Endothelial cell of umbilical vein (primary cell): ENCODE measurements around the gene PRR36. TPM values are rescaled to one million over a fixed set of nuclear protein-coding genes. Genes with fewer than 3 reads are reported as not detected.
A peak's percentile ranks its signal among the peaks of the same experiment; 100 is the strongest.

Experiments used
- Bru-seq: library from RNA; stranded (reverse); fragments of 400-500 nt; gene quantifications from one replicate; lab custom pipeline; 2021; lab: Mats Ljungman, UMichigan
- BruChase-seq, 2 experiments: library from RNA; stranded (reverse); fragments of 400-500 nt; gene quantifications; one replicate each; lab custom pipeline; 2021; lab: Mats Ljungman, UMichigan
- BruUV-seq: library from RNA; stranded (reverse); fragments of 400-500 nt; replicated peaks from 2 replicates; lab custom pipeline; 2021; lab: Mats Ljungman, UMichigan
- CTCF ChIA-PET: fragments of 300-600, 350-600 bp; sonication (Branson Sonifier 250); formaldehyde crosslinking; loops from one replicate; lab custom pipeline; 2021; ENCODE audit warnings: antibody characterized with exemption, inconsistent platforms; lab: Charles Lee
- POLR2A ChIA-PET: fragments of 300-600, 350-600 bp; sonication (Branson Sonifier 250); formaldehyde crosslinking; loops from one replicate; lab custom pipeline; 2021; ENCODE audit warnings: antibody characterized with exemption, inconsistent platforms; lab: Charles Lee
- DNase-seq: peaks from one replicate; pipeline ENCODE4 v3.0.0-alpha.2; 2011; ENCODE audit warnings: low read depth, low spot score
- FAIRE-seq: peaks from 2 replicates; lab custom pipeline; 2011; peaks lifted over from hg19 to GRCh38; lab: Jason Lieb, UNC
- H2AFZ ChIP-seq: 2 replicates; pipeline ENCODE4 v1.6.0; 2012; ENCODE audit warnings: low read depth, low read length, control low read depth, inconsistent platforms
- H3K27ac ChIP-seq: 2 replicates; pipeline ENCODE4 v1.5.1; 2011; ENCODE audit warnings: low read depth, mild to moderate bottlenecking, control low read depth, low read length, moderate library complexity; ENCODE audit not compliant: insufficient read depth
- H3K27me3 ChIP-seq, 2 experiments: 2 replicates each; pipeline versions ENCODE4 v1.6.0 to v1.6.1; 2011; ENCODE audit warnings: low read length in 2 of 2, mixed read lengths in 1 of 2; ENCODE audit not compliant: control insufficient read depth in 2 of 2, insufficient read depth in 2 of 2
- H3K36me3 ChIP-seq, 2 experiments: 2 replicates in 1 of 2; 3 replicates in 1 of 2; pipeline ENCODE4 v1.5.1; 2011; ENCODE audit warnings: low read length in 2 of 2, mild to moderate bottlenecking in 1 of 2, moderate library complexity in 1 of 2; ENCODE audit not compliant: control insufficient read depth in 2 of 2, insufficient read depth in 2 of 2; ENCODE audit errors: extremely low read depth in 1 of 2
- H3K4me1 ChIP-seq: 3 replicates; pipeline ENCODE4 v1.5.1; 2011; ENCODE audit warnings: mild to moderate bottlenecking, low read length; ENCODE audit not compliant: control insufficient read depth, insufficient read depth; ENCODE audit errors: extremely low read depth
- H3K4me2 ChIP-seq: 2 replicates; pipeline ENCODE4 v1.6.1; 2011; ENCODE audit warnings: low read length, control low read depth, mixed read lengths; ENCODE audit not compliant: insufficient read depth
- H3K4me3 ChIP-seq, 3 experiments: fragments of 200-600 bp in 1 of 3; sonication (generic), shearing (Covaris generic) in 1 of 3; replicated peaks in 1 of 3; 2 replicates each; pipeline ENCODE4 v1.5.1; 2011 to 2016; ENCODE audit warnings: control low read depth in 3 of 3, low read length in 3 of 3, mild to moderate bottlenecking in 2 of 3, inconsistent platforms in 1 of 3, low read depth in 1 of 3, moderate library complexity in 1 of 3; ENCODE audit not compliant: insufficient read depth in 1 of 3
- H3K79me2 ChIP-seq: 2 replicates; pipeline ENCODE4 v1.6.0; 2012; ENCODE audit warnings: low read length, inconsistent platforms; ENCODE audit not compliant: control insufficient read depth, insufficient read depth
- H3K9ac ChIP-seq: replicated peaks from 2 replicates; pipeline ENCODE3; 2011; ENCODE audit warnings: low read length, control low read depth; ENCODE audit not compliant: insufficient read depth; ENCODE audit errors: extremely low read depth
- H3K9me1 ChIP-seq: replicated peaks from 3 replicates; pipeline ENCODE4 v1.6.0; 2011; ENCODE audit warnings: mild to moderate bottlenecking, low read length; ENCODE audit not compliant: control insufficient read depth, insufficient read depth; ENCODE audit errors: extremely low read depth
- H3K9me3 ChIP-seq: replicated peaks from 2 replicates; pipeline ENCODE4 v1.5.1; 2012; ENCODE audit warnings: low read length, inconsistent platforms; ENCODE audit not compliant: control insufficient read depth, insufficient read depth
- H4K20me1 ChIP-seq: replicated peaks from 2 replicates; pipeline ENCODE3; 2011; ENCODE audit warnings: mild to moderate bottlenecking, low read length; ENCODE audit not compliant: control insufficient read depth, insufficient read depth; ENCODE audit errors: extremely low read depth
- EZH2 ChIP-seq: IDR thresholded peaks from 2 replicates; pipeline ENCODE4 v1.6.1; 2012; ENCODE audit warnings: borderline replicate concordance, low read depth, mild to moderate bottlenecking, moderate library complexity, low read length, inconsistent platforms; ENCODE audit not compliant: severe bottlenecking
- dilution Hi-C: fragments of 300-500 bp; cut with MboI; formaldehyde crosslinking; loops from one replicate; pipeline ENCODE4 v1.15.0; 2019; ENCODE audit warnings: low sequenced_read_pairs; ENCODE audit not compliant: extremely low pct_ligation_motif_present
- intact Hi-C: fragments of 100-400 bp; cut with micrococcal nuclease; formaldehyde crosslinking; loops from one replicate; pipeline ENCODE4 v1.10.0; 2022
- long read RNA-seq: library from polyadenylated mRNA; stranded (forward); transcript quantifications from one replicate; pipeline ENCODE4 v2.0.0, GENCODE V29; 2021
- polyA minus RNA-seq, 3 experiments: library from RNA; depleted of rRNA, polyadenylated mRNA; stranded (reverse); fragments of >200 nt; gene quantifications; 1 replicate in 1 of 3; 2 replicates in 2 of 3; pipeline ENCODE4 v1.2.3, GENCODE V29; 2011
- polyA plus RNA-seq, 4 experiments: library from polyadenylated mRNA; depleted of rRNA in 3 of 4; stranded (reverse) in 3 of 4; unstranded in 1 of 4; fragments of >200 nt; gene quantifications; 2 replicates each; pipeline versions ENCODE4 v1.2.1 to v1.2.3, GENCODE V29; 2011 to 2012; ENCODE audit warnings: missing spikeins in 1 of 4
- total RNA-seq: library from RNA; stranded (reverse); gene quantifications from 2 replicates; pipeline ENCODE4 v1.2.3, GENCODE V29; 2021
- TF ChIP-seq, protein P1 (sequence below): IDR thresholded peaks from 2 replicates; pipeline ENCODE4 v1.6.1; 2011; ENCODE audit not compliant: insufficient read depth, insufficient read length

Gene PRR36
- total RNA-seq (not detected in 2 replicates), polyA plus RNA-seq (0.05 TPM in 1 of 2 replicates, not detected in the other), polyA minus RNA-seq (not detected in 2 replicates), Bru-seq, nascent RNA (not detected), BruChase-seq, experiment 1, labeled RNA remaining after a 6-hour chase (not detected), BruChase-seq, experiment 2, labeled RNA remaining after a 2-hour chase (not detected)
- polyA plus RNA-seq (2011; cell fraction: cytosol; rRNA removed): 0.01 TPM in 1 of 2 replicates, not detected in the other
- 0.03 TPM in 1 of 2 replicates, not detected in the other for polyA plus RNA-seq (2011; cell fraction: nucleus; rRNA removed)
- polyA plus RNA-seq (2012): 0.05 TPM in 1 of 2 replicates, not detected in the other
- polyA minus RNA-seq (2011; cell fraction: cytosol; rRNA and poly(A)+ RNA removed): not detected
- polyA minus RNA-seq (2011; cell fraction: nucleus; rRNA and poly(A)+ RNA removed): not detected in 2 replicates
- long read RNA-seq: 0 reads

DNA sequence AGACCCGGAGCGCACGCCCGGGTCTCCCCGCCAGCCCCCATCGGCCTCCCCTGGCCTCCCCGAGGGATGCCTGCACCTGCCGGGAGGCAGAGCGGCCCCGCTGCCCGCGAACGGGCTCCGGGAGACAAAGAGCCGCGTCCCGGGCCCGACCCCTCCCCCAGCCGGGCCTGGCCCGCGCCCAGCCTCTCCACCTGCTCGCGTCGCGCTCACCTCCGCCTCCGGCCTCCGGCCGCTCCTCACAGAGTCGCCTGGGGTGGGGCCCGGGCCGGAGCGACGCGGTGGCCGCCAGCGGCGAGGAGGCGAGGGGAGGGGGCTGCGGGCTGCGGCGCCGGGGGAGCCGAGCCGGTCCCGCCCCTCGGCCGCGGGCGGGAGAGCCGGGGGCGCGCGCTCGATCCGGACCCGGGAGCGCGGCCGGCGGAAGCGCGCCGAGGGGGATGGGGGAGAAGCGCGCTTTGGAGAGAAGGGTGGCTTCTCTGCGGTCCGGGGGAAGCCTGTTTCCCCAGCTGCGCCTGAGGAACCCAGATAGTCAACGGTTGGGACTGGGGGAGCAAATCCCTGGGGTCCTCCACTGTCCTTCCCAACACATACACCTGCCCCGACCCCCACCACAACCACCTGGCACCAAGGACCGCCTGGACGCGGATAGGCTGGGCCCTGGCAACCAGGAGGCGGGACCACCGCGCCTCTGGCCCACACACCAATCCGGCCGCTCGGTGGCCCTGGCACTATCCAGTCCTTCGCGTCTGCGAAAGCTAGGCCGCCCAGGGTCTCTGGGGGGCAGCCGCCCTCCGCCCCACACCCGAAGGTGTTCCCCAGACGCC, at the start of gene PRR36:
Gene PRR36 (minus strand): TSS at position 315 of the 821 bp plus-strand sequence. CDS start 701 bp downstream, outside the sequence.
- peaks cover 11 to 25% of the 10 kb centered on the region in 2 experiments for H3K27me3 ChIP-seq
- ChIA-PET POLR2A (interaction anchor here (0.6 kb wide), 1 partner anchor 473 kb away, joined by 3 read pairs; no protein-coding TSS in a partner anchor), CTCF (interaction anchor here (1.0 kb wide), 2 partner anchors 11 to 13 kb away, joined by 3 read pairs; no protein-coding TSS in a partner anchor)
- no peaks in the 10 kb centered on the region for H3K36me3 ChIP-seq
- dilution Hi-C loops (no loop called here), intact Hi-C loops (loop anchor here (5.0 kb wide), 1 partner anchor 42 kb away; the partner anchor contains the start of gene EVI5L)
- no TSS peak for BruUV-seq
- peak within 1 kb of the TSS in 1 of 3 experiments; percentile 6 for H3K4me3 ChIP-seq
- H4K20me1 ChIP-seq: no peaks in the 10 kb centered on the region
- H3K4me1 ChIP-seq: no peaks in the 10 kb centered on the region
- H2AFZ ChIP-seq: no peak within 1 kb of the TSS
- H3K9me3 ChIP-seq: no peaks in the 10 kb centered on the region
- no peak for FAIRE-seq
- H3K27ac ChIP-seq: no peak within 1 kb of the TSS
- TF ChIP-seq, protein P1, sequence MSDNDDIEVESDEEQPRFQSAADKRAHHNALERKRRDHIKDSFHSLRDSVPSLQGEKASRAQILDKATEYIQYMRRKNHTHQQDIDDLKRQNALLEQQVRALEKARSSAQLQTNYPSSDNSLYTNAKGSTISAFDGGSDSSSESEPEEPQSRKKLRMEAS: no peak
- TF ChIP-seq EZH2: peak; percentile 90
- no peaks in the 10 kb centered on the region for H3K79me2 ChIP-seq
- no peaks in the 10 kb centered on the region for H3K9me1 ChIP-seq
- H3K9ac ChIP-seq: no peak within 1 kb of the TSS
- H3K4me2 ChIP-seq: no peak within 1 kb of the TSS
- peak; percentile 35 for DNase-seq
